PC-3 (cell line): ENCODE data around the gene TMEM239. TPM values are rescaled to one million over a fixed set of nuclear protein-coding genes. Genes with fewer than 3 reads are reported as not detected.

Source experiments
- ATAC-seq: fragments of 200-7000 bp; cut with Tn5 transposase; 2 replicates; pipeline ENCODE4 v1.9.1; 2020; ENCODE audit warnings: mild to moderate bottlenecking, moderate library complexity
- BruUV-seq: library from RNA; stranded (reverse); fragments of 400-500 nt; replicated peaks from 2 replicates; lab custom pipeline; 2021; lab: Mats Ljungman, UMichigan
- CTCF ChIA-PET: fragments of 300-600 bp; sonication (Branson Sonifier 250); formaldehyde crosslinking; loops from one replicate; lab custom pipeline; 2022; ENCODE audit warnings: antibody characterized with exemption; lab: Charles Lee
- POLR2A ChIA-PET: fragments of 300-600 bp; sonication (Branson Sonifier 250); formaldehyde crosslinking; loops from one replicate; lab custom pipeline; 2022; ENCODE audit warnings: antibody characterized with exemption; ENCODE audit not compliant: unreplicated experiment; lab: Charles Lee
- DNase-seq: peaks from one replicate; pipeline ENCODE4 v3.0.0-alpha.2; 2015
- H2AFZ ChIP-seq: fragments of 300-600 bp; sonication (generic); 2 replicates; pipeline ENCODE4 v1.6.0; 2016; ENCODE audit warnings: antibody characterized with exemption, low read length
- H3F3A ChIP-seq: fragments of 300-600 bp; sonication (generic); one replicate; pipeline ENCODE4 v1.6.0; 2017; ENCODE audit warnings: antibody characterized with exemption, low read length, control low read depth, mild to moderate bottlenecking; ENCODE audit not compliant: unreplicated experiment
- H3K27ac ChIP-seq: fragments of 300-600 bp; sonication (generic); 2 replicates; pipeline ENCODE4 v1.5.1; 2016; ENCODE audit warnings: mild to moderate bottlenecking, low read length
- H3K27me3 ChIP-seq: fragments of 300-600 bp; sonication (generic); 2 replicates; pipeline ENCODE4 v1.6.1; 2016; ENCODE audit warnings: low read length, mixed read lengths
- H3K36me3 ChIP-seq: fragments of 300-600 bp; sonication (generic); 2 replicates; pipeline ENCODE4 v1.6.1; 2016; ENCODE audit warnings: low read depth, mixed run types, low read length, mixed read lengths
- H3K4me1 ChIP-seq: fragments of 300-600 bp; sonication (generic); 2 replicates; pipeline ENCODE4 v1.5.1; 2016; ENCODE audit warnings: low read length; ENCODE audit not compliant: insufficient read depth
- H3K4me2 ChIP-seq: fragments of 300-600 bp; sonication (generic); 2 replicates; pipeline ENCODE4 v1.6.0; 2016; ENCODE audit warnings: low read length
- H3K4me3 ChIP-seq: fragments of 300-600 bp; sonication (generic); 2 replicates; pipeline ENCODE4 v1.5.1; 2016; ENCODE audit warnings: mild to moderate bottlenecking, low read length, mixed read lengths
- H3K79me2 ChIP-seq: fragments of 300-600 bp; sonication (generic); 2 replicates; pipeline ENCODE4 v1.6.1; 2017; ENCODE audit warnings: low read length, mixed read lengths
- H3K9ac ChIP-seq: fragments of 300-600 bp; sonication (generic); 2 replicates; pipeline ENCODE4 v1.6.0; 2016; ENCODE audit warnings: mild to moderate bottlenecking, low read length
- H3K9me2 ChIP-seq: fragments of 300-600 bp; sonication (generic); replicated peaks from 2 replicates; pipeline ENCODE4 v1.6.1; 2016; ENCODE audit warnings: mixed run types, low read length, mixed read lengths
- H3K9me3 ChIP-seq: fragments of 300-600 bp; sonication (generic); 2 replicates; pipeline ENCODE4 v1.6.1; 2016; ENCODE audit warnings: low read length, mixed read lengths
- H4K20me1 ChIP-seq: fragments of 300-600 bp; sonication (generic); 2 replicates; pipeline ENCODE4 v1.6.1; 2016; ENCODE audit warnings: low read length, mixed read lengths
- EZH2 ChIP-seq: fragments of 300-600 bp; sonication (generic); IDR thresholded peaks from one replicate; pipeline ENCODE4 v1.6.1; 2017; ENCODE audit warnings: antibody characterized with exemption, mild to moderate bottlenecking, low read length; ENCODE audit not compliant: unreplicated experiment
- EZH2phosphoT487 ChIP-seq: fragments of 300-600 bp; sonication (generic); IDR thresholded peaks from 2 replicates; pipeline ENCODE4 v1.6.1; 2018; ENCODE audit warnings: mild to moderate bottlenecking, antibody characterized with exemption, low read length, borderline replicate concordance
- intact Hi-C: fragments of 100-400 bp; cut with micrococcal nuclease; formaldehyde crosslinking; loops from 2 replicates; pipeline ENCODE4 v1.9.0; 2023
- total RNA-seq: library from RNA; depleted of rRNA; stranded (reverse); fragments of >200 nt; gene quantifications from 2 replicates; pipeline ENCODE4 v1.2.3, GENCODE V29; 2014
- TF ChIP-seq, protein P1 (sequence below): fragments of 300-600 bp; sonication (generic); conservative IDR thresholded peaks from 2 replicates; pipeline ENCODE4 v1.5.1; 2017; ENCODE audit warnings: antibody characterized with exemption, low read depth, mild to moderate bottlenecking, low read length

Gene TMEM239
- total RNA-seq, 1 experiment from 2014 or later = 0.04 TPM

GRCh38 chr20:2798095-2798805 is 17.9 kb upstream of the TMEM239 start:
- Histone ChIP-seq H4K20me1 (no peaks in the 10 kb centered on the region), H2AFZ (no peak overlapping the region), H3K27ac (no peak overlapping the region), H3K4me2 (no peak overlapping the region), H3K9me3 (no peaks in the 10 kb centered on the region), H3K9ac (no peak overlapping the region), H3K4me3 (no peak overlapping the region), H3K4me1 (no peaks in the 10 kb centered on the region), H3F3A (no peaks in the 10 kb centered on the region), H3K9me2 (no peaks in the 10 kb centered on the region), H3K27me3 (peaks cover 20% of the 10 kb centered on the region), H3K79me2 (no peaks in the 10 kb centered on the region), H3K36me3 (no peaks in the 10 kb centered on the region)
- no TSS peak for BruUV-seq
- no peak for TF ChIP-seq EZH2
- TF ChIP-seq EZH2phosphoT487 = no peak
- TF ChIP-seq, protein P1, sequence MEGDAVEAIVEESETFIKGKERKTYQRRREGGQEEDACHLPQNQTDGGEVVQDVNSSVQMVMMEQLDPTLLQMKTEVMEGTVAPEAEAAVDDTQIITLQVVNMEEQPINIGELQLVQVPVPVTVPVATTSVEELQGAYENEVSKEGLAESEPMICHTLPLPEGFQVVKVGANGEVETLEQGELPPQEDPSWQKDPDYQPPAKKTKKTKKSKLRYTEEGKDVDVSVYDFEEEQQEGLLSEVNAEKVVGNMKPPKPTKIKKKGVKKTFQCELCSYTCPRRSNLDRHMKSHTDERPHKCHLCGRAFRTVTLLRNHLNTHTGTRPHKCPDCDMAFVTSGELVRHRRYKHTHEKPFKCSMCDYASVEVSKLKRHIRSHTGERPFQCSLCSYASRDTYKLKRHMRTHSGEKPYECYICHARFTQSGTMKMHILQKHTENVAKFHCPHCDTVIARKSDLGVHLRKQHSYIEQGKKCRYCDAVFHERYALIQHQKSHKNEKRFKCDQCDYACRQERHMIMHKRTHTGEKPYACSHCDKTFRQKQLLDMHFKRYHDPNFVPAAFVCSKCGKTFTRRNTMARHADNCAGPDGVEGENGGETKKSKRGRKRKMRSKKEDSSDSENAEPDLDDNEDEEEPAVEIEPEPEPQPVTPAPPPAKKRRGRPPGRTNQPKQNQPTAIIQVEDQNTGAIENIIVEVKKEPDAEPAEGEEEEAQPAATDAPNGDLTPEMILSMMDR = no peak
- POLR2A ChIA-PET = no interaction called here
- CTCF ChIA-PET = no interaction called here
- no peak for DNase-seq
- ATAC-seq = no peak
- intact Hi-C loops = no loop called here

DNA sequence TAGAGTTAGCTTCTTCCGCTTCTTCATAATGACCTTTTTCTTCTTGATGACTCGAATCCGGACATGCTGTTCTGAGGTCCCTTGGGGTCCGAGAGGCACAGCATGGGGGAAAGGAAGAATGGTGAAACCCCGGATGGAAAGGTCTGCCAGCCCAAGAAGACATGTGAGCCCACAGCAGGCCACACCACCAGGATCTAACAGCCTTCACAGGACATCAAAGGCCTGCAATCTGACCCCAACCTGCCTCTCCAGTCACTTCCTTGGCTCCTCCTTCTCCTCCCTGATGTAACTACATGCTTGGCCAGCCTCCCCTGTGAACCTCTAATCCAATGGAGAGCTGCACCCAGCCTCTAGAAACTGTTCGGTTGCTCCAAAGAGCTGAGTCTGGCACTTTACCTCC is 17.4 kb upstream of the TMEM239 start:
- H3K27ac ChIP-seq = no peak overlapping the region
- H3K36me3 ChIP-seq = no peaks in the 10 kb centered on the region
- no peaks in the 10 kb centered on the region for H3K9me2 ChIP-seq
- peaks cover 15% of the 10 kb centered on the region for H3K27me3 ChIP-seq
- H3K4me3 ChIP-seq = no peak overlapping the region
- H3K4me2 ChIP-seq = no peak overlapping the region
- ATAC-seq (no peak; the same call in 1 of the 2 replicates), DNase-seq (no peak)
- H3K9me3 ChIP-seq = no peaks in the 10 kb centered on the region
- no peak overlapping the region for H2AFZ ChIP-seq
- no peaks in the 10 kb centered on the region for H3K4me1 ChIP-seq
- ChIA-PET POLR2A (no interaction called here), CTCF (no interaction called here)
- no peaks in the 10 kb centered on the region for H3K79me2 ChIP-seq
- no TSS peak for BruUV-seq
- TF ChIP-seq, protein P1 = no peak
- no peak for TF ChIP-seq EZH2phosphoT487
- no peak for TF ChIP-seq EZH2
- intact Hi-C loops = no loop called here
- no peak overlapping the region for H3K9ac ChIP-seq
- H3F3A ChIP-seq = no peaks in the 10 kb centered on the region
- H4K20me1 ChIP-seq = no peaks in the 10 kb centered on the region

- H3K27ac ChIP-seq = no peak overlapping the region
- no peak overlapping the region for H3K9ac ChIP-seq
- no TSS peak for BruUV-seq
- no peaks in the 10 kb centered on the region for H3K36me3 ChIP-seq
- DNase-seq (no peak), ATAC-seq (no peak)
- H3K79me2 ChIP-seq = no peaks in the 10 kb centered on the region
- intact Hi-C loops = no loop called here
- ChIA-PET CTCF (no interaction called here), POLR2A (no interaction called here)
- no peaks in the 10 kb centered on the region for H4K20me1 ChIP-seq
- H3F3A ChIP-seq = no peaks in the 10 kb centered on the region
- H3K9me3 ChIP-seq = no peaks in the 10 kb centered on the region
- H3K4me1 ChIP-seq = no peaks in the 10 kb centered on the region
- H2AFZ ChIP-seq = no peak overlapping the region
- H3K27me3 ChIP-seq = peaks cover 10% of the 10 kb centered on the region
- no peak overlapping the region for H3K4me3 ChIP-seq
- H3K4me2 ChIP-seq = no peak overlapping the region
- no peaks in the 10 kb centered on the region for H3K9me2 ChIP-seq
- TF ChIP-seq EZH2phosphoT487 (no peak), EZH2 (no peak)
- TF ChIP-seq, protein P1 = no peak
Observed at GRCh38 chr20:2799271-2799670, 16.9 kb upstream of the TMEM239 start.
